HEK293 (cell line): ENCODE measurements around the gene EFNB1.

Experiments used
- CTCF ChIA-PET: fragments of 350-600 bp; formaldehyde crosslinking; extraction: SDS; loops from one replicate; lab custom pipeline; 2021; ENCODE audit warnings: antibody characterized with exemption; lab: Yijun Ruan, JAX
- POLR2A ChIA-PET: fragments of 300-600 bp; formaldehyde crosslinking; extraction: SDS; loops from one replicate; lab custom pipeline; 2020; ENCODE audit warnings: antibody characterized with exemption, inconsistent platforms; lab: Yijun Ruan, JAX
- H3K27ac ChIP-seq: fragments of 200-500 bp; sonication (Bioruptor generic); 2 replicates; pipeline ENCODE4 v1.5.1; 2014; ENCODE audit warnings: low read depth, low read length, control low read depth, inconsistent platforms; ENCODE audit errors: extremely low read depth
- H3K36me3 ChIP-seq, 2 experiments: fragments of 200-500 bp in 1 of 2; sonication (Bioruptor generic) in 1 of 2; 1 replicate in 1 of 2; 2 replicates in 1 of 2; pipeline ENCODE4 v1.5.1; 2014 to 2017; ENCODE audit warnings: inconsistent platforms in 2 of 2, low read length in 2 of 2; ENCODE audit not compliant: control insufficient read depth in 2 of 2, insufficient read depth in 1 of 2
- H3K4me1 ChIP-seq: fragments of 200-500 bp; sonication (Bioruptor generic); 2 replicates; pipeline ENCODE4 v1.5.1; 2014; ENCODE audit warnings: mild to moderate bottlenecking, low read length, inconsistent platforms; ENCODE audit not compliant: control insufficient read depth, insufficient read depth
- H3K4me3 ChIP-seq: 2 replicates; pipeline ENCODE4 v1.5.1; 2011; ENCODE audit warnings: low read depth, mild to moderate bottlenecking, control low read depth, low read length, moderate library complexity
- H3K9me3 ChIP-seq: fragments of 200-500 bp; sonication (Bioruptor generic); 2 replicates; pipeline ENCODE4 v1.5.1; 2014; ENCODE audit warnings: low read depth, low read length, inconsistent platforms; ENCODE audit not compliant: control insufficient read depth, insufficient read depth
- AEBP2 ChIP-seq: fragments of 450-650 bp; formaldehyde crosslinking; IDR thresholded peaks from 2 replicates; pipeline ENCODE4 v1.5.1; 2016; ENCODE audit warnings: missing biosample characterization, missing genetic modification characterization, borderline replicate concordance
- HOXC10 ChIP-seq: sonication (generic); formaldehyde crosslinking; IDR thresholded peaks from 2 replicates; pipeline ENCODE4 v1.8.1; 2023; ENCODE audit warnings: mild to moderate bottlenecking, missing genetic modification reagents
- PRDM2 ChIP-seq: fragments of 450-650 bp; formaldehyde crosslinking; IDR thresholded peaks from 2 replicates; pipeline ENCODE4 v1.5.1; 2016; ENCODE audit warnings: missing biosample characterization, missing genetic modification characterization, borderline replicate concordance
- ZBTB21 ChIP-seq: fragments of 450-650 bp; formaldehyde crosslinking; IDR thresholded peaks from 2 replicates; pipeline ENCODE4 v1.5.1; 2017; ENCODE audit warnings: missing biosample characterization, missing genetic modification characterization
- ZFHX2 ChIP-seq: fragments of 450-650 bp; formaldehyde crosslinking; conservative IDR thresholded peaks from 2 replicates; pipeline ENCODE4 v1.5.1; 2016; ENCODE audit warnings: missing biosample characterization, missing genetic modification characterization
- ZFP69B ChIP-seq: fragments of 450-650 bp; formaldehyde crosslinking; IDR thresholded peaks from 2 replicates; pipeline ENCODE4 v1.5.1; 2016; ENCODE audit warnings: missing biosample characterization, missing genetic modification characterization
- ZNF214 ChIP-seq: fragments of 450-650 bp; formaldehyde crosslinking; IDR thresholded peaks from 2 replicates; pipeline ENCODE4 v1.5.1; 2017; ENCODE audit warnings: missing biosample characterization, mild to moderate bottlenecking, missing genetic modification characterization, borderline replicate concordance
- ZNF350 ChIP-seq: fragments of 450-650 bp; formaldehyde crosslinking; IDR thresholded peaks from 2 replicates; pipeline ENCODE4 v1.5.0; 2017; ENCODE audit warnings: missing biosample characterization, mild to moderate bottlenecking, missing genetic modification characterization
- ZNF404 ChIP-seq: fragments of 450-650 bp; formaldehyde crosslinking; IDR thresholded peaks from 2 replicates; pipeline ENCODE4 v1.5.1; 2017; ENCODE audit warnings: missing biosample characterization, missing genetic modification characterization
- ZNF610 ChIP-seq: fragments of 450-650 bp; formaldehyde crosslinking; IDR thresholded peaks from 2 replicates; pipeline ENCODE4 v1.5.1; 2016; ENCODE audit warnings: missing biosample characterization, missing genetic modification characterization, borderline replicate concordance
- ZNF629 ChIP-seq: fragments of 450-650 bp; formaldehyde crosslinking; IDR thresholded peaks from 2 replicates; pipeline ENCODE4 v1.5.1; 2017; ENCODE audit warnings: missing biosample characterization, missing genetic modification characterization
- ZNF677 ChIP-seq: fragments of 450-650 bp; IDR thresholded peaks from 2 replicates; pipeline ENCODE4 v1.5.0; 2018; ENCODE audit warnings: missing biosample characterization, mild to moderate bottlenecking, missing genetic modification characterization, moderate library complexity
- ZNF747 ChIP-seq: fragments of 450-650 bp; formaldehyde crosslinking; IDR thresholded peaks from 2 replicates; pipeline ENCODE4 v1.5.1; 2016; ENCODE audit warnings: missing biosample characterization, missing genetic modification characterization
- ZSCAN23 ChIP-seq: fragments of 450-650 bp; formaldehyde crosslinking; IDR thresholded peaks from 2 replicates; pipeline ENCODE4 v1.5.1; 2016; ENCODE audit warnings: missing biosample characterization, missing genetic modification characterization

The EFNB1 gene

GRCh38 chrX:68833448-68833805, 4.6 kb downstream of the EFNB1 start:
- TF ChIP-seq ZNF214 (tag by site-specific recombination): no peak
- TF ChIP-seq AEBP2 (tag by site-specific recombination): no peak
- no peak for TF ChIP-seq ZNF629 (tag by site-specific recombination)
- H3K4me3 ChIP-seq: no peak overlapping the region
- H3K9me3 ChIP-seq: no peaks in the 10 kb centered on the region
- ChIA-PET CTCF (no interaction called here), POLR2A (interaction anchor here (0.6 kb wide), 1 partner anchor 9 kb away, joined by 5 read pairs; no protein-coding TSS in a partner anchor)
- H3K4me1 ChIP-seq: no peaks in the 10 kb centered on the region; the same call in 1 of the 2 replicates
- peaks cover 0 to 26% of the 10 kb centered on the region in 2 experiments; a peak in 1 of 3 replicates for H3K36me3 ChIP-seq
- no peak overlapping the region for H3K27ac ChIP-seq

- no peak overlapping the region for H3K4me3 ChIP-seq
- no peak overlapping the region for H3K27ac ChIP-seq
- no peaks in the 10 kb centered on the region for H3K9me3 ChIP-seq
- CTCF ChIA-PET: no interaction called here
- POLR2A ChIA-PET: no interaction called here
- peaks cover 0 to 31% of the 10 kb centered on the region in 2 experiments; a peak in 1 of 3 replicates for H3K36me3 ChIP-seq
- no peak for TF ChIP-seq ZNF747
- TF ChIP-seq ZFHX2 (tag by site-specific recombination): no peak
- no peaks in the 10 kb centered on the region; the same call in 1 of the 2 replicates for H3K4me1 ChIP-seq
Measured at GRCh38 chrX:68833855-68834331, 5.1 kb downstream of the EFNB1 start.

GRCh38 chrX:68834371-68835103, 5.7 kb downstream of the EFNB1 start:
- Histone ChIP-seq H3K4me1 (no peaks in the 10 kb centered on the region; the same call in 1 of the 2 replicates), H3K27ac (no peak overlapping the region), H3K36me3 (peaks cover 0 to 37% of the 10 kb centered on the region in 2 experiments; a peak in 1 of 3 replicates), H3K4me3 (no peak overlapping the region), H3K9me3 (no peaks in the 10 kb centered on the region)
- ChIA-PET CTCF (interaction anchor here (0.6 to 0.7 kb wide), 2 partner anchors 35 to 56 kb away, joined by 3 read pairs; no protein-coding TSS in a partner anchor), POLR2A (no interaction called here)
- TF ChIP-seq ZNF610 (tag by site-specific recombination) (no peak), ZBTB21 (tag by site-specific recombination) (no peak), ZFP69B (tag by site-specific recombination) (no peak), ZSCAN23 (no peak), PRDM2 (tag by site-specific recombination) (no peak), ZNF350 (tag by site-specific recombination) (no peak), ZNF404 (no peak), HOXC10 (CRISPR knock-in tag) (no peak), ZNF677 (tag by site-specific recombination) (no peak)
